CD14-positive monocyte (primary cell): ENCODE data around the gene ADAMTSL3. TPM values are rescaled to one million over a fixed set of nuclear protein-coding genes. Genes with fewer than 3 reads are reported as not detected.
"Not testable (repeated sequence)": the region's sequence is repeated elsewhere in the genome, so short reads cannot be mapped to it uniquely, and the experiment has no call there.

Source experiments
- DNase-seq, 3 donors: peaks; one replicate each; pipeline ENCODE4 v3.0.0-alpha.2; 2011 to 2022
- H2AFZ ChIP-seq: 2 replicates; pipeline ENCODE4 v1.6.0; 2012; ENCODE audit warnings: mild to moderate bottlenecking, low read depth, low read length, inconsistent platforms; ENCODE audit not compliant: insufficient read depth, poor library complexity, severe bottlenecking
- H3K27ac ChIP-seq, 2 donors: 1 replicate in 1 of 2; 2 replicates in 1 of 2; pipeline ENCODE4 v1.5.1; 2012 to 2013; ENCODE audit warnings: low read length in 2 of 2, control low read depth in 1 of 2, inconsistent platforms in 1 of 2, low read depth in 1 of 2, mild to moderate bottlenecking in 1 of 2
- H3K27me3 ChIP-seq, 2 donors: one replicate each; pipeline versions ENCODE4 v1.6.0 to v1.6.1; 2011 to 2013; ENCODE audit warnings: low read length in 2 of 2; ENCODE audit not compliant: control insufficient read depth in 2 of 2, insufficient read depth in 2 of 2
- H3K36me3 ChIP-seq, 2 donors: replicated peaks in 1 of 2; 1 replicate in 1 of 2; 2 replicates in 1 of 2; pipeline versions ENCODE4 v1.5.1 to v1.6.1; 2012 to 2013; ENCODE audit warnings: low read length in 2 of 2, control low read depth in 1 of 2, inconsistent platforms in 1 of 2, mild to moderate bottlenecking in 1 of 2; ENCODE audit not compliant: insufficient read depth in 2 of 2, control insufficient read depth in 1 of 2
- H3K4me1 ChIP-seq, 2 donors: 1 replicate in 1 of 2; 2 replicates in 1 of 2; pipeline versions ENCODE4 v1.5.1 to v1.6.1; 2012 to 2013; ENCODE audit warnings: low read length in 2 of 2, control low read depth in 1 of 2, inconsistent platforms in 1 of 2, mild to moderate bottlenecking in 1 of 2, moderate library complexity in 1 of 2; ENCODE audit not compliant: insufficient read depth in 2 of 2, control insufficient read depth in 1 of 2
- H3K4me2 ChIP-seq: replicated peaks from 2 replicates; pipeline ENCODE3; 2012; ENCODE audit warnings: low read length, moderate library complexity, mild to moderate bottlenecking; ENCODE audit not compliant: poor library complexity, severe bottlenecking; ENCODE audit errors: extremely low read depth
- H3K4me3 ChIP-seq, 3 experiments: fragments of 200-600 bp in 1 of 3; sonication (generic) in 1 of 3; replicated peaks in 1 of 3; 1 replicate in 2 of 3; 2 replicates in 1 of 3; pipeline ENCODE4 v1.5.1; 2011 to 2013; ENCODE audit warnings: low read length in 3 of 3, mild to moderate bottlenecking in 3 of 3, control low read depth in 2 of 3, low read depth in 2 of 3, inconsistent platforms in 1 of 3, moderate library complexity in 1 of 3
- H3K79me2 ChIP-seq: 2 replicates; pipeline ENCODE4 v1.6.0; 2012; ENCODE audit warnings: mild to moderate bottlenecking, control low read depth, inconsistent platforms, low read length, moderate library complexity; ENCODE audit not compliant: insufficient read depth
- H3K9ac ChIP-seq: 2 replicates; pipeline ENCODE4 v1.6.0; 2017; ENCODE audit warnings: low read length, mild to moderate bottlenecking; ENCODE audit not compliant: insufficient read depth, poor library complexity, severe bottlenecking
- H3K9me3 ChIP-seq, 2 donors: replicated peaks in 1 of 2; 1 replicate in 1 of 2; 2 replicates in 1 of 2; pipeline versions ENCODE4 v1.5.1 to v1.6.1; 2012 to 2013; ENCODE audit warnings: low read length in 2 of 2, control low read depth in 1 of 2; ENCODE audit not compliant: control insufficient read depth in 1 of 2, insufficient read depth in 1 of 2
- H4K20me1 ChIP-seq: 2 replicates; pipeline ENCODE4 v1.6.0; 2012; ENCODE audit warnings: mild to moderate bottlenecking, low read length, control low read depth, moderate library complexity; ENCODE audit not compliant: insufficient read depth
- H3K27ac Mint-ChIP-seq, 7 donors: one replicate each; pipeline ENCODE4 v1.8.0; 2020; ENCODE audit warnings: mild to moderate bottlenecking in 7 of 7, mixed read lengths in 7 of 7, moderate library complexity in 6 of 7, inconsistent platforms in 2 of 7
- H3K27me3 Mint-ChIP-seq, 3 donors: one replicate each; pipeline ENCODE4 v1.8.0; 2021 to 2022; ENCODE audit warnings: low read depth in 3 of 3, mild to moderate bottlenecking in 3 of 3, mixed read lengths in 3 of 3, moderate library complexity in 3 of 3, inconsistent platforms in 1 of 3
- H3K36me3 Mint-ChIP-seq, 2 donors: one replicate each; pipeline ENCODE4 v1.8.0; 2020; ENCODE audit warnings: mixed read lengths in 2 of 2, inconsistent platforms in 1 of 2, mild to moderate bottlenecking in 1 of 2
- H3K4me1 Mint-ChIP-seq: one replicate; pipeline ENCODE4 v1.8.0; 2020; ENCODE audit warnings: mild to moderate bottlenecking, mixed read lengths
- H3K4me3 Mint-ChIP-seq, 2 donors: one replicate each; pipeline ENCODE4 v1.8.0; 2020; ENCODE audit warnings: mild to moderate bottlenecking in 2 of 2, mixed read lengths in 2 of 2, moderate library complexity in 1 of 2
- H3K9me3 Mint-ChIP-seq, 7 donors: one replicate each; pipeline ENCODE4 v1.8.0; 2020 to 2022; ENCODE audit warnings: mixed read lengths in 7 of 7, mild to moderate bottlenecking in 6 of 7, moderate library complexity in 6 of 7, inconsistent platforms in 2 of 7
- WGBS: methylation state at CpG from one replicate; pipeline ENCODE4 v1.1.5; 2013; ENCODE audit warnings: missing lambda C conversion rate; ENCODE audit not compliant: insufficient coverage; 5-methylcytosine and 5-hydroxymethylcytosine counted together
- intact Hi-C, 2 donors: fragments of 100-400 bp; cut with micrococcal nuclease; formaldehyde crosslinking; loops; one replicate each; pipeline versions ENCODE4 v1.15.0 to v1.15.1; 2023
- polyA plus RNA-seq, 3 donors: library from polyadenylated mRNA; depleted of rRNA in 1 of 3; unstranded in 2 of 3; stranded (reverse) in 1 of 3; fragments of 300-500 nt in 2 of 3; fragments of >200 nt in 1 of 3; fragmentation: Illumina TruSeq in 2 of 3; gene quantifications; 1 replicate in 2 of 3; 2 replicates in 1 of 3; pipeline ENCODE4 v1.2.3, GENCODE V29; 2012 to 2021
- TF ChIP-seq, protein P1 (sequence below): fragments of 200-600 bp; IDR thresholded peaks from one replicate; pipeline ENCODE4 v1.8.0; 2022; ENCODE audit warnings: antibody characterized with exemption, mild to moderate bottlenecking

The ADAMTSL3 gene
- polyA plus RNA-seq, 3 donors: not detected

DNA sequence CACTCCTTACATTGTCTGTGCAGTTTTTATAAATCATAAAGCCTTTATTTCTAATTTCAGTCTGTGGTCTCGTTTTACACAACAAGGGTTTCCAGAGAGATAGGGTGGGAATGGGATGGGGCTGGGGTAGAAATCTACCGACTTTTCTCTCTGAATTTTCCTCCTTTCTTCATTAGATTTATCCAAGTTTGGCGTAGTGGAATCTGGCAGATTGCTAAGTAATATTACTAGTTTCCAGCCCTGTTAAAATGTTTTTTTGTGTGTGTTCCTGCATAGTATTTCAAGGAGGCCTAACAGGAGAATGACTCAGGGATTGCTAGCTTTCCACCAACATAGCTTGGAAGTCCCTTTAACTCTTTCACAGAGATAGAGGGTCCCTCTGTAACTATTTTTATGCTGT is 396.2 kb downstream of the ADAMTSL3 start:
- no peak overlapping the region for H2AFZ ChIP-seq
- H3K4me3 ChIP-seq: no peak overlapping the region
- H3K4me1 ChIP-seq: no peaks in the 10 kb centered on the region
- no peak overlapping the region for H3K27ac ChIP-seq
- no peaks in the 10 kb centered on the region for H3K9me3 ChIP-seq
- TF ChIP-seq, protein P1, sequence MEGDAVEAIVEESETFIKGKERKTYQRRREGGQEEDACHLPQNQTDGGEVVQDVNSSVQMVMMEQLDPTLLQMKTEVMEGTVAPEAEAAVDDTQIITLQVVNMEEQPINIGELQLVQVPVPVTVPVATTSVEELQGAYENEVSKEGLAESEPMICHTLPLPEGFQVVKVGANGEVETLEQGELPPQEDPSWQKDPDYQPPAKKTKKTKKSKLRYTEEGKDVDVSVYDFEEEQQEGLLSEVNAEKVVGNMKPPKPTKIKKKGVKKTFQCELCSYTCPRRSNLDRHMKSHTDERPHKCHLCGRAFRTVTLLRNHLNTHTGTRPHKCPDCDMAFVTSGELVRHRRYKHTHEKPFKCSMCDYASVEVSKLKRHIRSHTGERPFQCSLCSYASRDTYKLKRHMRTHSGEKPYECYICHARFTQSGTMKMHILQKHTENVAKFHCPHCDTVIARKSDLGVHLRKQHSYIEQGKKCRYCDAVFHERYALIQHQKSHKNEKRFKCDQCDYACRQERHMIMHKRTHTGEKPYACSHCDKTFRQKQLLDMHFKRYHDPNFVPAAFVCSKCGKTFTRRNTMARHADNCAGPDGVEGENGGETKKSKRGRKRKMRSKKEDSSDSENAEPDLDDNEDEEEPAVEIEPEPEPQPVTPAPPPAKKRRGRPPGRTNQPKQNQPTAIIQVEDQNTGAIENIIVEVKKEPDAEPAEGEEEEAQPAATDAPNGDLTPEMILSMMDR: no peak
- no peak for DNase-seq
- no peaks in the 10 kb centered on the region for H3K27me3 ChIP-seq
- Mint-ChIP-seq H3K9me3 (peaks cover 0 to 11% (median 5%) of the 10 kb centered on the region in 7 donors), H3K4me3 (no peak overlapping the region), H3K4me1 (no peaks in the 10 kb centered on the region), H3K27ac (no peak overlapping the region), H3K36me3 (no peaks in the 10 kb centered on the region), H3K27me3 (peaks cover 2 to 4% (median 3%) of the 10 kb centered on the region in 3 donors)
- H3K79me2 ChIP-seq: no peaks in the 10 kb centered on the region
- no peak overlapping the region for H3K4me2 ChIP-seq
- no peaks in the 10 kb centered on the region for H3K36me3 ChIP-seq
- no peak overlapping the region for H3K9ac ChIP-seq
- WGBS: no CpG with 5 or more reads among the region's 3 CpGs
- no peaks in the 10 kb centered on the region for H4K20me1 ChIP-seq
- intact Hi-C loops: no loop called here

- not testable (repeated sequence) for H3K27me3 ChIP-seq, H3K79me2 ChIP-seq
Measured at GRCh38 chr15:84051146-84051545, 397.2 kb downstream of the ADAMTSL3 start.

GRCh38 chr15:84054544-84054943 is 400.6 kb downstream of the ADAMTSL3 start:
- H3K27me3 ChIP-seq, H3K36me3 ChIP-seq, H3K4me3 Mint-ChIP-seq, H3K4me1 Mint-ChIP-seq, H3K4me1 ChIP-seq, H3K9ac ChIP-seq, H3K27ac Mint-ChIP-seq, H3K4me2 ChIP-seq, H3K4me3 ChIP-seq, DNase-seq, H3K27me3 Mint-ChIP-seq, H4K20me1 ChIP-seq, H3K36me3 Mint-ChIP-seq, H2AFZ ChIP-seq, H3K79me2 ChIP-seq, intact Hi-C loops, H3K27ac ChIP-seq: not testable (repeated sequence)
- H3K9me3 ChIP-seq: peaks cover 7 to 12% of the 10 kb centered on the region in 2 donors
- H3K9me3 Mint-ChIP-seq: peaks cover 4 to 11% (median 6%) of the 10 kb centered on the region in 7 donors
- WGBS: no CpG with 5 or more reads among the region's 1 CpG

More at GRCh38 chr15:84051146-84051545, 397.2 kb downstream of the ADAMTSL3 start:
- H3K4me2 ChIP-seq, intact Hi-C loops, H3K27me3 Mint-ChIP-seq, H3K36me3 Mint-ChIP-seq, H3K9me3 ChIP-seq, H3K27ac Mint-ChIP-seq, H3K36me3 ChIP-seq, DNase-seq, H4K20me1 ChIP-seq, H3K4me1 Mint-ChIP-seq, H3K4me1 ChIP-seq, H3K9ac ChIP-seq, H2AFZ ChIP-seq, H3K4me3 Mint-ChIP-seq, H3K27ac ChIP-seq, H3K4me3 ChIP-seq: not testable (repeated sequence)
- peaks cover 0 to 11% (median 4%) of the 10 kb centered on the region in 7 donors for H3K9me3 Mint-ChIP-seq
- WGBS: no CpG with 5 or more reads among the region's 1 CpG
